ENCODE data around the gene COL4A1.

- TF ChIP-seq CTCF (IDR thresholded peaks at IDR 0.05; ENCODE audit: insufficient read depth, low read depth, low read length) (no peak), EZH2 (IDR thresholded peaks at IDR 0.05; ENCODE audit: insufficient read depth, low read length) (no peak)
These were observed 111.1 kb downstream of the COL4A1 start for GRCh38 chr13:110195547-110196485.
